GM12891 (cell line): Measurements from ENCODE around the gene HOXA10.

ENCODE experiments used
- DNase-seq: peaks from one replicate; pipeline ENCODE4 v3.0.0; 2011; ENCODE audit warnings: low spot score; ENCODE audit not compliant: insufficient read length
- FAIRE-seq: peaks from 2 replicates; lab custom pipeline; 2011; peaks lifted over from hg19 to GRCh38; lab: Jason Lieb, UNC
- PAX5 ChIP-seq: IDR thresholded peaks from 2 replicates; pipeline ENCODE4 v1.6.1; 2011; ENCODE audit warnings: low read length, moderate library complexity, mild to moderate bottlenecking; ENCODE audit not compliant: insufficient read depth, severe bottlenecking
- POLR2A ChIP-seq: IDR thresholded peaks from 2 replicates; pipeline ENCODE4 v1.6.1; 2011; ENCODE audit warnings: low read depth, low read length, control low read depth
- POLR2AphosphoS5 ChIP-seq: IDR thresholded peaks from 2 replicates; pipeline ENCODE4 v1.6.1; 2011; ENCODE audit warnings: low read depth, low read length, control low read depth
- POU2F2 ChIP-seq: IDR thresholded peaks from 2 replicates; pipeline ENCODE4 v1.6.1; 2011; ENCODE audit warnings: low read depth, mild to moderate bottlenecking, control low read depth, low read length, moderate library complexity
- SPI1 ChIP-seq: IDR thresholded peaks from 2 replicates; pipeline ENCODE4 v1.6.1; 2011; ENCODE audit warnings: low read depth, low read length, control low read depth
- TAF1 ChIP-seq: IDR thresholded peaks from 2 replicates; pipeline ENCODE4 v1.6.1; 2011; ENCODE audit warnings: low read depth, low read length, control low read depth

HOXA10 gene

DNA sequence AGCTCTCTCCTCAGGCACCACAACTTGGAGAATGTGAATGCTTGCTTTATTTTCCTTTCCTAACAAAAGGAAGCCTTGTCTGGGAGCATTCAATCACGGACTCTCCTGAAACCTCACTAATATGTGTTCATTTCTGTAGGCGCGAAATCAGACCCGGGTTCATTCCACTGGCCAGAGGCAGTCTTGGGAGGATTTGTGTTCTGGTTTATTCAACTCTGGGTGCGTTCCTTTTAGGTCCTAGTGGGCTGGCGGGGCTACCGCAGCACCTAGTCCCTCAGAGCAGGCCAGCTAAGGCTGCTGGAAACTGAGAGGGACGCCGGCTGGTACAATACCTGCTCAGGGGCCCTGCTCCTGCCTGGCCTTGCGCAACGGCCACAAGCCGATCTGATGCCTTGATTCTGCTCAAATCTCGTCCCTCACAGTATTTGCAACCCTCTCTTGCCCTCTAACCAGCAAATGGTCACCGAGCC is 51.1 kb downstream of the HOXA10 start:
- TF ChIP-seq SPI1: no peak
- TF ChIP-seq POU2F2: no peak
- no peak for TF ChIP-seq POLR2AphosphoS5
- TF ChIP-seq PAX5: no peak
- no peak for TF ChIP-seq TAF1
- TF ChIP-seq POLR2A: no peak
- FAIRE-seq (no peak), DNase-seq (no peak)

DNA sequence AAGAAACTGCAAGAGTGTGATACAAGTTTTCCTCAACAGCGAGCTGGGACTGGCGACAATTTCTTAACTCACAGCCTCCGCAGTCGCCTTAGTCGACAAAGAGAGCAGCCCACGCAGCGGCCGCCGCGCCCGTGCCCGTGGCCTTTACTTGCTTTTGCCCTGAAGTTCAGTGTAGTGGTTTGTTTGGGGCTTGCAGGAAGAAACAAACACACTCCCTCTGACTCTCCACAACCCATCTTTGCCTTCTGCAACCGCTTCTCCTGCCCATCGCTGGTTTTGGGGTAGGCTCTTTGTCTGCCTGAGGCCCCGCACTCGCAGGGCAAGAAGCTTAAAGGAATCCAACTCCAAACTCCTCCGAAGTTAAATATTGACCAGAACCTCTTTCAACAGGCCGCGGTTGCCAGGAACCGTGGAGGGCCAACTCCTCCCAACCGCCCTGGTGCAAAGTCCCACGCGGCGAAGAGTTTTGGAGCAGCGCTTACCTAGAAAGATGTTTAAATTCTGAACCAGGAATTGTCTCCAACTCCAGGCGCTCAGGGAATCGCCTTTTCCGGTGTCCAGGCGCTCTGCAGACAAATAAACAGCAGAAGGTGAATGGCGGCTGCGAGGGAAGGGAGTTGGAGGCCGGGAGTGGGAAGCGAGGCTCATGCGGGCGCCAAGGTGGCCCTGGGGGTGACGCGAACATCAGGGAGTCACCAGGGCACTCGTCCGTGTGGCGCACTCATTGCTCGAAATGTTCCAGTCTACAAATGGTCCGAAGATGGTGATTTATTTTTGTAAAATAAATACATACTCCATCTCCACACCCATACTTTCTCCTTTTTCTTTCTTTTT is 51.8 kb downstream of the HOXA10 start:
- FAIRE-seq (no peak), DNase-seq (no peak)
- no peak for TF ChIP-seq POLR2AphosphoS5
- no peak for TF ChIP-seq POLR2A
- no peak for TF ChIP-seq TAF1
- no peak for TF ChIP-seq POU2F2
- TF ChIP-seq SPI1: no peak
- TF ChIP-seq PAX5: no peak

DNA sequence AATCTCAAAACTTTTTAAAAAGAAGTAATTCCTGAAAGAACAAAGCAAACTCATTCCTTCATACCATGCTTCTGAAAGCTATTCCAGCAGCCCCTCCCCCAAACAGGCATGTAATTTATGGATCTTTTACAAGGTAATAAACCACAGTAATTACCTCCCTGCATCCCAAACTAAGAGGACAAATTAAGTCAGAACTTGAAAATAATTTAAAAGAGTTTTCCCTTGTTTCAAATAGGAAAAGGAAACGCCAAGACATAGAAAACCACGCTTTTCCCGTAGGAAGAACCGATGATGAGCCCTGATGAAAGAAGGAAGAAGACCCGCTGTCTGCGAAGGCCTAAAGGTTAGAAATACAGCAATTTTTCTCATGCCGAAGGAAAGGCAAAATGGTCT is 52.4 kb downstream of the HOXA10 start:
- TF ChIP-seq PAX5 (no peak), POU2F2 (no peak), POLR2AphosphoS5 (no peak), SPI1 (no peak), TAF1 (no peak), POLR2A (no peak)
- FAIRE-seq (no peak), DNase-seq (no peak)
